HG03066 (cell line): ENCODE measurements around the gene CACNA2D4.

ENCODE experiments used
- ATAC-seq: cut with Tn5 transposase; IDR thresholded peaks from one replicate; pipeline ENCODE4 v1.9.1; 2021; ENCODE audit warnings: low read depth; ENCODE audit not compliant: unreplicated experiment

CACNA2D4 gene

DNA sequence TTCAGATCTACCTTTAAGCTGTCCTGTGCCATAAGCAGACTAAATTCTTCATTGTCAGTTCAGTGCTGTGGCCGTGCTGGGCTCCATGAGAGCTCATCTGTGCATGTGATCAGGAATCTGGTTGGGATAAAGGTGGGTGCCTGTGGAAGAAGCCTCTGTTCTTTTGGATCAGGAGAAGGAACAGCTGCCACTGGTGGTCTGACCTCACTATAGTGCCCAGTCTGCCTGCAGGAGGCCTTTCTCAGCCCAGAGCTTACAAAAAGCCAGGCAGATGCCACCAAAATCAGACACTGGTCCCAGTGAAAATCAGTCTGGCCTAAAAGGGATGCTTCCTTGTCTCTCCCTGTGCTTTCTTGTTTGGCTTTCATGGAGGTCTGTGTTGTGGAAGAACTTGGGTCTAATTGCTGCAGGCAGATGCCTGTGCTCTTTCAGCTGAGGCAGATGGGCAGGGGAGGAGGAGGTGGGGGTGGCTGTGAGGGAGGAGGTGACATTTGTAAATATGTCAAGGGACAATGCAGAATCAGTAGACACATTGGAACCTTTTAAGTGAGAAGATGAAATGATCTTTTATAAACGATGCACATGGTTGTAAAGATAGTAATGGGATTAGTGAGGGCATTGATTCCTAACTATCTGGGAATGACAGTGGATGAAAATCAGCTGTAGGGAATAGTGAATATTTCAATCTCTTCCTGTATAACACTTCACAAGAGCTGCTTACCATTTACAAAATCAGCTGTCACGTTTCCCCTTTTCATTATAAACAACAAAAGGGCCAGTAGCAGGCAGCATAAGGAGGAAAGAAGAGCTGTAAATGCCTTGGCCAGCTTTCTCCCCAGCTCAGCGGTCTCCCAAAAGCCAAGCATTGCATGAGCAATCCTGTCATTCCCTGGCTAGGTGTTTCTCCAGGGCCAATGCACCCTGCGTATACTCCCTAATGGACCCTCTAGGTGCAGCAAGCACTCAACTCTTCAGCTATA, 44.6 kb downstream of the CACNA2D4 start:
- ATAC-seq, result no peak

DNA sequence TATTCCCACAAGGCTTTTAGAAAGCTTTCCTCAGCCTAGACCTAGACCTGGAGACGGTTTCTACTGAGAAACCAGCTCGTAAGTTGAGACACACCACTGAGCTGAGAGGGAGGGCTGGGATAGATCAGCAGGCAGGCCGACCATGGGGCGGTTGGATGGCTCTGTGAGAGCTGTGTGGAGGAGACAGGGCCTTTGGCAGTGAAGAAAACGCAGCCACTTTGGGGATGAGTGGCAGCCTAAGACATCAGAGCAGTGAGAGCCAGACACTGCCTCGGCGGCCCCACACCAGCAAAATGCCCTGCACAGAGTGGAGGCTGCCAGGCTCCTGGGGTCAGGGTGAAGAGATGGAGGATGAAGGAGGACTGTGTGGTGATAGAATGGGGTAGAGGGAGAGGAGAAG, 46.0 kb downstream of the CACNA2D4 start:
- ATAC-seq, result no peak

DNA sequence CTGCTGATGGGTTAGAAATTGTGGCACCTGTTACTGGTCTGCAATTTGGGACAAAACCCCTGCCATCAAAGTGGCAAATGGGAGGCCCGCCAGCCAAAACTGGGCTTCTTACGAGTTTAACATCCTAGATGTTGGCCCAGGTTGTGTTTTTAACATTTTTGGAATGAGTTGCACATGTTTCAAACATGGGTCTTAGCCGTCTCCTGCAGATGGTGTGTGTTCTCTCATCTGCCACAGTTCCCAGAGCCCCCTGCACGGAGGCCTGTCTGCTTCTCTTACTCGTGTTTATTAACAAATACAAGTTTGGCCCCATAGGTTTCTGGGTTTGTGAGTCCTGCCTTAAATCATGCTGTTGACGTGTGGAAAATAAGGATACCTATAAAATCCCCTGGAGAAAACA, 46.5 kb downstream of the CACNA2D4 start:
- ATAC-seq, result no peak

DNA sequence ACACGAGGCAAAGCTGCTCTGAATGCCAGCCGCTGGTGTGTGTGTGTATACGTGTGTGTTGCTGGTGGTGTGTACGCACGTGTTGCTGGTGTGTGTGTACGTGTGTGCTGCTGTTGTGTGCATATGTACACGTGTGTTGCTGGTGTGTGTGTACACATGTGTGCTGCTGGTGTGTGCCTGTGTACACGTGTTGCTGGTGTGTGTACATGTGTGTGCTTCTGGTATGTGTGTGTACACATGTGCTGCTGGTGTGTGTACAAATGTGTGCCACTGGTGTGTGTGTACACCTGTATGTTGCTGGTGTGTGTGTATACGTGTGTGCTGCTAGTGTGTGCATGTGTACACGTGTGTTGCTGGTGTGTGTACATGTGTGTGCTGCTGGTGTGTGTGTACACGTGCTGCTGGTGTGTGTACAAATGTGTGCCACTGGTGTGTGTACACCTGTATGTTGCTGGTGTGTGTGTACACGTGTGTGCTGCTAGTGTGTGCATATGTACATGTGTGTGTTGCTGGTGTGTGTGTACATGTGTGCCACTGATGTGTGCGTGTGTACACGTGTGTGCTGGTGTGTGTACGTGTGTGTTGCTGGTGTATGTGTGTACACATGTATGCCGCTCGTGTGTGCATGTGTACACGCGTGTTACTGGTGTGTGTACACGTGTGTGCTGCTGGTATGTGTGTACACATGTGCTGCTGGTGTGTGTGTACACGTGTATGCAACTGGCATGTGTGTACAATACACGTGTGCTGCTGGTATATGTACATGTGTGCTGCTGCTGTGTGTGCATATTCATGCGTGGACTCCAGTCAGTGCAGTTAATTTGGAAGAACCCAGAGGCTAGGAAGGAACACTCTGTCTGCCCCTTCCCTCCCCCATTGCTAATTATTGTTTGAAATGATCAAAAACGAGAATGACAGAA, 47.2 kb downstream of the CACNA2D4 start:
- ATAC-seq, result no peak

DNA sequence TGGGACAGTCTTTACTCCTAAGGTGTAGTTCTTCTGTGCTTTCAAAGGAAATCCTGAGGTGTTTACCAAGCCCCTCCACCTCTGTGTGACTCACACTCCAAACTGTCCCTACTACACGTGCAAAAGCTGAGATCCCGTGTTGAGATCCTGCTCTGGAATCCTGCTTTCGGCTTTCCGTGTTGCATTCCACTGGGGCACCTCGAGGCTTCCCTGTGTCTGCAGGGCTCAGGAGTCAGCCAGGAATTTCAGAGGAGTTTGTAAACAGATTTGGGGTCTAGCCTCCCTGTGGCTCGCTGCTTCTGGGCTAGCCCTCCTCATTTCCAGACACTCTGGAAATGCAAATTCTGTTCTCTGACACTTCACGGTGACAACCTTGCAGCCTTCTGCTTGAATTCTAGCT, 48.4 kb downstream of the CACNA2D4 start:
- no peak for ATAC-seq

DNA sequence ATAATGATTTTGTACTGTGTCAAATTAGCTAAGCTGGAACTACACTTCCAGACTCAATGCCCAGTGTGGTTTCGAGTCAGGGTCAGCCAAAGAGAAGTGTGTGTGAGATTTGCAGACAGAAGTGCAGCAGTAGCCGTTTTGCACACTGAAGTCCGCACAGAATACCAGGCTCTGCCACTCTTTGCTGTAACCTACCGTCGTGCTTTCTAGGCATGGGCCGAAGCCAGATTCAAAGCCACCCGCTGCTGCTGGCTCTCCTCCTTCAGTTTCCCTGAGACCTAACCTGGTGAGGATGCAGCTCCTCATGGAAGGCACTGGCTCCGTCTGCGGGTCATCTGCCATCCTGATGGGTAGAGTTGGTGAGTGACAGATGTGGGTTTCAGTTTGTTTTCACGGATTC, 49.3 kb downstream of the CACNA2D4 start:
- ATAC-seq, result no peak

DNA sequence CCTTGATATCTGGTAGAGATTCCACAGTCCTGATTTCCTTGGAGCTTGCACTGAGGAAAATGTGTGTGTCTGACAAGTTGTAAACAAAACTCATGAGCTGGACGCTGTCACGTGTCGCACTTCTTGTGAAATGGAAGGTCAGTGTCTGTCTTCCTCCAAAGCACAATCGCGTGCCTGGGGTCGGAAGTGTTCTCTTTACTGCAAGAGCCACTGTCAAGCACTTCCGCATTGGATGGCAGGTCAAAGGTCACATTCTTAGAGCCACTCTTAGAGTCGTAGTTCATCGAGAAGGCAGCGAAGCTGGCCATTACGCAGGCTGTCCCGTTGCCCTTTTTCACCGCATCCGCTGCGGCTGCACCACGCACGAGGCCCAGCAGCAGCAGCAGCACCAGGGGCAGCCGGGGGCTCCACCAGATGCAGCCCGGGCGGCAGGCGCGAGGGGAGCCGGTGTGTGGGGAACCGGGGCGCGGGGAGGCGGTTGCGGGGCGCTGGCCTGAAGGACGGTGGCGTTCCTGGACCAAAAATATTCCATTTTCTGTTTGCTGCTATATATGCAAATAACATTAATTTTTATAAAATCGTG, 53.1 kb downstream of the CACNA2D4 start:
- ATAC-seq, result no peak

DNA sequence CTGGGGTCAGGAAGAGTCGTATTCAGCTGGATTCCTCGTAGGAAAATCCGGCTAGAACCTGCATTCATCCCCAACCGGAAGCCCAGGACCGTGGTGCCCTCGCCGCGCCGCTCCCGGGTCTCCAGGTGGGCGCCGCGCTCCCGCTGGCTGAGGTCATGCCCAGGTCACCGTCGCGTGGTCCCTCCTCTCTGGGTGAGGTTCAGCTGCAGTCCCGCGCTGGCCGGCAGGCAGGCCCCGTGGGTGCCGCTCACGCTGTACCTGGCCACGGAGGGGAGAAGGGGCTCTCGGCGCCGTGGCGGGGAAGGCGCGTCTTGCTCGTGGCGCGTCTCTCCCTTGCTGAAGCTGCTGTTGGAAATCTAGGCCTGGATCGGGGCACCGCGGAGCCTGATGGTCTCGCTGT, 53.6 kb downstream of the CACNA2D4 start:
- no peak for ATAC-seq

DNA sequence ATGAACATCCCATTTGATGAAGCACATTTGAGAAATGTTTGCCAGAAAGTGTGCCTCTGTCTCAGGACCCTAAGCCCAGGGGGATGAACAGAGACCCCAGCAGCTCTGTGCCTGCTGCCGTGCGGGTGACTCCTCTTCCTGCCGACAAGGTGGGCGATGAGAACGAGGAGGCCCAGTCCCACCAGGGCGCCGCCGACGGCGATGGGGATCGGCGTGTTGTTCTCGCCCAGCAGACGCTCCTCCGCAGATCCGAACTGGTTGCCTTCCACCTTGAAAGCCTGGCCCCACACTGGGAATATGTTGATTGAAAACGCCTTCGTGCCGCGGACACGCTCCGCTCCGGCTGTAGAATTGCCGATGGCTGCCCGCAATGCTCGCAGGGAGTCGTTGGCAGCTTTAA, 54.0 kb downstream of the CACNA2D4 start:
- ATAC-seq, result no peak

DNA sequence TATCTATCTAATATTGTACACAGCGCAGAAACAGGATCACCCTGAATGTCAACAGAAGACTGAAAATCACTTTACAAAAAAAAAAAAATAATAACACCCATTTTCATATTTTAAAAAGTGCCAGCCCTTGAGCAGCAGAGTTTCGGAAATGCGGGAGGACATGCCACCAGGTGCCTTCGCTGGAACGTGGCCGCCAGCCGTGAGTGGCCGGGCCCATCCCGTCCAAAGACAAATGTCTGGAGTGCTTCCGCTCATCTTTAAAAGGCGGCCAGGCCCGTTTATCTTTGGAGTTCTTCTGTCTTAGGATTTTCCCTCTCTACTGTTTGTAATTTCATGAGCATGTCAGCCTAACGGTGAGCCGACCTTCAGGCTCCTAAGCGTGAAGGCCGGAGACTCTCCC, 54.6 kb downstream of the CACNA2D4 start:
- no peak for ATAC-seq

DNA sequence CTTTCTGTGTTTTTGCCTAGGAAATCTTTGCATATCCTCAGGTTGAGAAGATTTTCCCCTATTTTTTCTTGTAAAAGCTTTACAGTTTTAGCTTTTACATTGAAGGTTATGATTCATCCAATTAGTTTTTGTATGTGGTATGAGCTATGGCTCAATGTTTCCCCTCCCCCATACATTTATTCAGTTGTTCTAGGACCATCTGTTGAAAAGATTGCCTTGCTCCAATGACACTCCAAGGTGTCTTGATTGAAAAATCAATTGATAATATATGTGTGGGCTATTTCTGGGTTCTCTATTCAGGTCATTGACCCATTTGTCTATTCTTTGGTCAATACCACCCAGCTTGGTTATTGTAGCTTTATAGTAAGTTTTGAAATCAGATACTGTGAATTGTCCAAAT, 55.5 kb downstream of the CACNA2D4 start:
- ATAC-seq, result no peak

DNA sequence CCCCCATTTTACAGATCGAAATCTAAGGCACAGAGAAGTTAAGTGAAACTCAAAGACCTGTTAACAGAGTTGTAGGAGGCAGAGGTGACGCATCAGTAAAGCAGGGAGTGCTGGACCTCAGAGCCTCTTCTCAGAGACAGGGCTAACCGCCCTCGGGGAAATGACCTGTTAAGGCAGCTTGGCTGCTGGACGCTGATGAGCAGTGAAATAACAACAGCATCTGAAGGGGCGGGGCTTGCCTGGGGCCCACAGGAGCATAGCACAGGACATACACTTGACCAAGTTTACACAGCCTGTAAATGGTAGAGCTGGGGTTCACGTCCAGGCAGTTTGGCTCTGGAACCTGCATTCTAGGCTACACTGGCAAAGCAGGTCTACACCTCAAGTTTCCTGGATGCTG, 58.8 kb downstream of the CACNA2D4 start:
- no peak for ATAC-seq

DNA sequence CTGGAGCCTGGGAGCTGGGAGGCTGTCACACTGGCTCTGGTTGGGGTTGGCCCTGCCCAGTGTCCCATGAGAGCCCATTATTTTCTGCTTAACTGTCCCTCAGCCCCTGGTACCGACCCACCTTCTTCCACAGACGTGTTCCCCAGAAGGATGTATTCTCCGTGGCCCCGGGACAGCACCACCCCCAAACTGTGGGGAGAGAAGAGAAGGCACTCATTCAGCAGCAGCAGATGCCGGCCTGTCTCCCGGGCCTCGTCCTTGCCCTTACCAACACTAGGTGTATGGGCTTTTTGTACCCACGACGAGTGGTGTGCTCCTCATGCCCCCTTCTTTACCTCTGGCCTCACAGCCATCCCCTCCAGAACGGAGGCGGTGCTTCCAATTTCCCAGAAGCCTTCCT, 60.0 kb downstream of the CACNA2D4 start:
- no peak for ATAC-seq

DNA sequence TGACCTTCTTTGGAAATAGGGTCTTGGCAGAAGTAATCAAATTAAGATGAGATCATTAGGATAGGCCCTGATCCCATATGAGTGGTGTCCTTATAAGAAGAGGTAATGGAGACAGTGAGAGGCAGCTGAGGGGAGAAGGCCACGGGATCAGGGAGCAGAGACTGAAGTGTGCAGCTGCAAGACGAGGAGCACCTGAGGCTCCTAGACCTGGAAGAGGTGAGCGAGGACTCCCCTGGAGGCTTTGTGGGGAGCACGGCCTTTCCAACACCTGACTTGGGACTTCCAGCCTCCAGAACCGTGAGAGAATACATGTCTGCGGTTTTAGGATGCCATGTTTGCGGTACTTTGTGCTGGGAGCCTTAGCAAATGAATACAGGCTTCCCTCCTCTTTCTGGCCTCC, 60.6 kb downstream of the CACNA2D4 start:
- ATAC-seq, result no peak

DNA sequence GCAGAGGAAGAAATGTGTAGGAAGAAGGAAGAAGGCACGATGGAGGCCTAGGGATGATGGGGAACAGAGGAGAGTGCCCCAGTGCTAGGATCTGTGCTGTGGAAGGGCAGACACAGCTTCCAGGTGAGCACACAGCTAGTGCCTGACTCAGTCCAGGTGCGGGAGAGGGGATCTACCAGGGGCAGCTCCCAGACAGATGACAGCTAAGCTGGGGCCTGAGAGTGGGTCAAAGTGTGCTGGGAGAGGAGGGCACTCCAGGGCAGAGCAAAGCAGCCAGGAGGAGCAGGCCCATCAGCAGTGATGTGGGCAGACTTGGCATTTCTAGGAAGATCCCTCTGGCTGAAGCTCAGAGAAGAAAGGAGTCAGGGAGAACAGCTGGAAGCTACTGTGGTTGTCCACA, 61.4 kb downstream of the CACNA2D4 start:
- no peak for ATAC-seq

DNA sequence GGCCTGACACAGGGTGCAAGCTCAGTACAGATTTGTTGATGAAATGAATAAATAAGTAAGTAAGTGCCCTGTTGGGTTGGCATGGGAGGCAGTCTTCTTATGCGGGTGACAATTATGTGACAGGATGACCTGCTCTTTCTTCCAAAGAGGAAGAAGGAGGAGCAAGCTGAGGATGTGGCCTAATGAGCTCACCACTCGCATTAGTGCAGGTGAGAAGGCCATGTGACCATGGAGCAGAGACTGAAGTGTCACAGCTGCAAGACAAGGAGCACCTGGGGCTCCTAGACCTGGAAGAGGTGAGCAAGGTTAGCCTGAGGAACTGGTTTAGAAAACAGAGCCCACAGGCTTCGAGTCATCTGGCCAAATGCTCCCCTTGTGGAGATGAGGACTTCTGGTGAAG, 63.2 kb downstream of the CACNA2D4 start:
- ATAC-seq, result no peak

DNA sequence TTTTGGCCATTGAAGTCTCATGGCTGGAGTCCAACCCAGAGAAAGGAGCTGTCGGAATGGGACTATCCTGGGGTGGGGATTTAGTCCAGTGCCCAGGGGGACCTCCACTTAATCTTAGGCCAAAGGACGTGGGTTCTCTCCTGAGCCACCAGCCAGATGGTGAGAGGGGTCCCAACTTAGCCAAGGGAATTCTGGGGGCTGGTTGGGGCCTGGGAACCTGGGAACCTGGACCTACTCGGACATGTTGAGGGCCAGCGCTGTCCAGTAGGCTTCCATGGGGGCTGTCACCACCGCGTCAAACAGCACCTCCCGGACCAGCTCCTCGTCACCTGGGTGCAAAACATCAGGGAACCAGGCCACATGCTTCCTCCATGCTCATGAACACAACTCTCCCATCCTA, 64.7 kb downstream of the CACNA2D4 start:
- ATAC-seq, result no peak

DNA sequence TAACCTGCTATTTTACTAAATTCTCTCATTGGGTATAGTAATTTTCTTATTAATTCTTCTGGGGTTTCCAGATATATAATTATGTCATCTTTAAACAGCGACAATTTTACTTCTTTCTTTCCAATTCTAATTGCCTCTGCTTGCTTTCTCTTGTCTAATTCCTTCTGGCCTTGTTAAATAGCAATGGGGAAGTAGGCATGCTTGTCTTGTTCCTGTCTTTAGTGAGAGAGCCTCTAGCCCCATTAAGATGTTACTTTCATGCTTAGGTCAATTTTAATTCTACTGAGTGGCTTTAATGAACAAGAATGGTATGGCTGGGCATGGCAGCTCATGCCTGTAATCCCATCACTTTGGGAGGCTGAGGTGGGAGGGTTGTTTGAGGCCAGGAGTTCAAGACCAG, 66.4 kb downstream of the CACNA2D4 start:
- ATAC-seq, result no peak

DNA sequence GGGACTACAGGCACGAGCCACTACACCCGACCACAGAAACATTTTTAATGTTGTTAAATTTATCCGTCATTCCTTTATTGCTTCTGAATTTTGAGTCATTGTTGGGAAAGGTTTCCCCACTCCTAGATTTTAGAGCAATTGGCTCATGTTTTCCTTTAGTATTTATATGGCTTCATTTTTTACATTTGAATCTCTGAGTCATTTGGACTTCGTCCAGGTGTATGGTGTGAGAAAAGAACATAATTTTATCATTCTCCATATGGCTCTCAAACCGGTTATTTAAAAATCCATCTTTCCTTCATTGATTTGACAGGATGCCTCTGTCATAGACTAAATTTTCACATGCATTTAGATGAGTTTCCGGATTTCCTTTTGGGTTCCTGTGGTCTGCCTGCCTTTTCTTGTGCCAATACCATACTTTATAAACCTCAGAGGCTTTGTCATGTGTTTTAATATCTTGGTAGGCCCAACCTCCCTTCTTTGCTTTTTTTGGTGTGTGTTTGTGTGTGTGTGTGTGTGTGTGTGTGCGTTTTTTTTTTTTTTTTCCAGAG, 67.2 kb downstream of the CACNA2D4 start:
- no peak for ATAC-seq

DNA sequence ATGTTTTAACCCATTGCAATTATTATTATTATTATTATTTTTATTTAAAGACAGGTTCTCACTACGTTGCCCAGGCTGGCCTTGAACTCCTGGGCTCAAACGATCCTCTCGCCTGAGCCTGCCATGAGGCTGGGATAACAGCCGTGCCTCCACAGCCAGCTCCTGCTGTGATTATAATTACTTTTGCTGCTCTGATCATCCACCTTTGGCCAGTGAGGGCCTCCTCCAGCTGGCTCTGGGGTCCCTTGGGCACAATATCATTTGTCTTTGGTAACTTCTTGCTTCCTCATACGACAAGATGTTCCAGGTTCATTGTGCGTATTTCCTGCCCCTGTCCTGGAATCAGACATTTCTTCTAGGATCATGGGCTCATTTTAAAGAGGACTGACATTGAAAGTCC, 69.7 kb downstream of the CACNA2D4 start:
- ATAC-seq, result no peak

DNA sequence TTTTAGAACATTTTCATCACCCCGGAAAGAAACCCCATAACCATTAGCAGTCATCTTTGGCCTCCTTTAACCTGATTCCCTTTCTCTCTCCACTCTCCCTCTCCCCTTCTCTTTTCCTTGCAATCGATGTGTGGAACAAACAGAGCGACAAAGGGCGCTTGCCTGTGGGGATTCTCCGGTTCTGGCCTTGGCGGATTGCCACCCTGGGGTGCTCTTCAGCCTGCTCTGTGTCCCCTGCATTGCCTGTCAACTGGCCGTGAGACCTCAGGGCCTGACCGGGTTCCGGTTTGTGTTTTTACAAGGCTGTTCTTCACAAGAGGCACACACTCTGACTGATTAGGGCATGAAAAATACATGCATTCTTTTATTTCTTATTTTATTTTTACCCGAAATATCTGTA, 70.3 kb downstream of the CACNA2D4 start:
- no peak for ATAC-seq
